Measurements from ENCODE around the gene TXNL4B. TPM values are rescaled to one million over a fixed set of nuclear protein-coding genes. Genes with fewer than 3 reads are reported as not detected.

The TXNL4B gene
- total RNA-seq, 1 experiment from 2014 or later, result 8.3 TPM

GRCh38 chr16:72139908-72140307 is 46.5 kb upstream of the TXNL4B start (continued):
- no peak for TF ChIP-seq ZNF532 (CRISPR knock-in tag; IDR thresholded peaks at IDR 0.05; ENCODE audit: borderline replicate concordance)

DNA sequence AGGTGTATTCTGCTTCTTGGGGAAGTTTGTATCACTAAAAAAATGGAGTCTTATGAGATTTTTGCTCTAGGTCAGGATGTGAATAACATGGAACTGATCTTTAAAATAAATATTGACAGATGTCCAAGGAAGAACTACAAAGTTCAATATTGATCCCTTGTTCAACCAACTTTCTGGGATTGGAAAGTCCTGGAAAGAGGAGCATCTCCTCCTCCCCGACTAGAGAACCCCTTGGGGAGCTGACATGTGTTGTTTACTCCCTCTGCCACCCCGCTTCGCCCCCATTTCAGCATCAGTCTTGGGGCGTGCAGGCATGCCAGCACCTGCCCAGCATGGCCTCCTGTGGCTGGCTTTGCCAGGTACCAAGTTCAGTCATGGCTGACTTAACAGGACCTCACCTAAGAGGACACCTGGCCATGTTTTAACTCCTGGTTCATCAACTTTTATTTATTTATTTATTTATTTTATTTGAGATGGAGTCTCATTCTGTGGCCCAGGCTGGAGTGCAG is 44.7 kb upstream of the TXNL4B start:
- ChIA-PET POLR2A (no interaction called here), CTCF (interaction anchor here (1.9 kb wide), 1 partner anchor 12 kb away, joined by 5 read pairs; no protein-coding TSS in a partner anchor)
- H3K36me3 Mint-ChIP-seq, result no peaks in the 10 kb centered on the region
- no peaks in the 10 kb centered on the region; the same call in 1 of the 2 replicates for H3K4me1 Mint-ChIP-seq
- DNase-seq (ENCODE audit: low spot score), result no peak
- no peaks in the 10 kb centered on the region for H3K27me3 Mint-ChIP-seq (ENCODE audit: low read depth)
- no peak overlapping the region for H3K4me3 Mint-ChIP-seq
- no peak overlapping the region for H3K27ac Mint-ChIP-seq
- no peak for TF ChIP-seq CDX4 (CRISPR knock-in tag; IDR thresholded peaks at IDR 0.05; ENCODE audit: borderline replicate concordance)
- no peak for TF ChIP-seq FOXP1 (CRISPR knock-in tag; IDR thresholded peaks at IDR 0.05; ENCODE audit: borderline replicate concordance)
- no peak for TF ChIP-seq ZNF532 (CRISPR knock-in tag; IDR thresholded peaks at IDR 0.05; ENCODE audit: borderline replicate concordance)
- no peak for TF ChIP-seq ATF1 (CRISPR knock-in tag; IDR thresholded peaks at IDR 0.05)
- no peak for TF ChIP-seq E2F4 (CRISPR knock-in tag; IDR thresholded peaks at IDR 0.05; ENCODE audit: borderline replicate concordance, low read depth)
- TF ChIP-seq, protein P1, sequence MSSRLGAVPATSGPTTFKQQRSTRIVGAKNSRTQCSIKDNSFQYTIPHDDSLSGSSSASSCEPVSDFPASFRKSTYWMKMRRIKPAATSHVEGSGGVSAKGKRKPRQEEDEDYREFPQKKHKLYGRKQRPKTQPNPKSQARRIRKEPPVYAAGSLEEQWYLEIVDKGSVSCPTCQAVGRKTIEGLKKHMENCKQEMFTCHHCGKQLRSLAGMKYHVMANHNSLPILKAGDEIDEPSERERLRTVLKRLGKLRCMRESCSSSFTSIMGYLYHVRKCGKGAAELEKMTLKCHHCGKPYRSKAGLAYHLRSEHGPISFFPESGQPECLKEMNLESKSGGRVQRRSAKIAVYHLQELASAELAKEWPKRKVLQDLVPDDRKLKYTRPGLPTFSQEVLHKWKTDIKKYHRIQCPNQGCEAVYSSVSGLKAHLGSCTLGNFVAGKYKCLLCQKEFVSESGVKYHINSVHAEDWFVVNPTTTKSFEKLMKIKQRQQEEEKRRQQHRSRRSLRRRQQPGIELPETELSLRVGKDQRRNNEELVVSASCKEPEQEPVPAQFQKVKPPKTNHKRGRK (CRISPR knock-in tag; IDR thresholded peaks at IDR 0.05; ENCODE audit: borderline replicate concordance), result no peak
- no peak for TF ChIP-seq MXD4 (CRISPR knock-in tag; IDR thresholded peaks at IDR 0.05; ENCODE audit: borderline replicate concordance)
- no peak for TF ChIP-seq ATF3 (CRISPR knock-in tag; conservative IDR thresholded peaks at IDR 0.05)
- no peak for TF ChIP-seq ZNF425 (CRISPR knock-in tag; conservative IDR thresholded peaks at IDR 0.05)
- no peak for TF ChIP-seq PRDM15 (CRISPR knock-in tag; IDR thresholded peaks at IDR 0.05)
- no peak for TF ChIP-seq ZNF219 (CRISPR knock-in tag; IDR thresholded peaks at IDR 0.05; ENCODE audit: borderline replicate concordance)
- H3K9me3 Mint-ChIP-seq, result peaks cover 3% of the 10 kb centered on the region; the same call in 1 of the 2 replicates
- no peak for ATAC-seq

Measured in WTC11 (cell line).